ENCODE data around the gene AKAP13.
"Not testable (repeated sequence)": the region's sequence is repeated elsewhere in the genome, so short reads cannot be mapped to it uniquely, and the experiment has no call there.

AKAP13 gene

GRCh38 chr15:85380217-85380811 lies at the start of gene AKAP13:
TSS of gene AKAP13 (plus strand) at chr15:85380603. CDS start at chr15:85485721, 105,118 bp downstream.
- FAIRE-seq: no peak

- FAIRE-seq: no peak
Observed at GRCh38 chr15:85330901-85331588, 49.4 kb upstream of the AKAP13 start.

GRCh38 chr15:85331655-85332285 lies 48.6 kb upstream of the AKAP13 start:
- FAIRE-seq: no peak

- no peak for FAIRE-seq
Observed at GRCh38 chr15:85333132-85333831, 47.1 kb upstream of the AKAP13 start.

- no peak for FAIRE-seq
Observed at GRCh38 chr15:85334241-85334640, 46.2 kb upstream of the AKAP13 start.

- no peak for FAIRE-seq
Observed at GRCh38 chr15:85335193-85335942, 45.0 kb upstream of the AKAP13 start.

GRCh38 chr15:85336880-85337279 lies 43.5 kb upstream of the AKAP13 start:
- no peak for FAIRE-seq

- no peak for FAIRE-seq
Observed at GRCh38 chr15:85337425-85338074, 42.9 kb upstream of the AKAP13 start.

GRCh38 chr15:85340321-85340665 lies 40.1 kb upstream of the AKAP13 start:
- FAIRE-seq: no peak

- no peak for FAIRE-seq
Observed at GRCh38 chr15:85340852-85341251, 39.6 kb upstream of the AKAP13 start.

GRCh38 chr15:85342163-85342562 lies 38.2 kb upstream of the AKAP13 start:
- not testable (repeated sequence) for FAIRE-seq

GRCh38 chr15:85343443-85343842 lies 37.0 kb upstream of the AKAP13 start:
- not testable (repeated sequence) for FAIRE-seq

GRCh38 chr15:85344241-85344640 lies 36.2 kb upstream of the AKAP13 start:
- not testable (repeated sequence) for FAIRE-seq

- FAIRE-seq: not testable (repeated sequence)
Observed at GRCh38 chr15:85344653-85345114, 35.7 kb upstream of the AKAP13 start.

- FAIRE-seq: not testable (repeated sequence)
Observed at GRCh38 chr15:85345196-85345918, 35.0 kb upstream of the AKAP13 start.

- FAIRE-seq: not testable (repeated sequence)
Observed at GRCh38 chr15:85346462-85347084, 33.8 kb upstream of the AKAP13 start.

- FAIRE-seq: not testable (repeated sequence)
Observed at GRCh38 chr15:85347264-85348047, 32.9 kb upstream of the AKAP13 start.

GRCh38 chr15:85348048-85348766 lies 32.2 kb upstream of the AKAP13 start:
- FAIRE-seq: not testable (repeated sequence)

- FAIRE-seq: not testable (repeated sequence)
Observed at GRCh38 chr15:85349062-85349461, 31.3 kb upstream of the AKAP13 start.

All from colon (tissue), 2 donors.